Adipocyte (in vitro differentiated cells): ENCODE results near the gene USP15.
"Not testable (repeated sequence)": the region's sequence is repeated elsewhere in the genome, so short reads cannot be mapped to it uniquely, and the experiment has no call there.

Source experiments
- DNase-seq: peaks from one replicate; pipeline ENCODE4 v3.0.0-alpha.2; 2015; ENCODE audit warnings: low read depth
- H3K27me3 ChIP-seq: replicated peaks from 2 replicates; pipeline ENCODE4 v1.7.0; 2013; ENCODE audit warnings: mild to moderate bottlenecking, low read length, moderate library complexity; ENCODE audit not compliant: control insufficient read depth, insufficient read depth
- H3K36me3 ChIP-seq: 2 replicates; pipeline ENCODE4 v1.7.0; 2013; ENCODE audit warnings: low read length, mild to moderate bottlenecking, moderate library complexity; ENCODE audit not compliant: control insufficient read depth, insufficient read depth, severe bottlenecking
- H3K4me1 ChIP-seq: 2 replicates; pipeline ENCODE4 v1.7.0; 2013; ENCODE audit warnings: mild to moderate bottlenecking, low read length, moderate library complexity; ENCODE audit not compliant: control insufficient read depth, insufficient read depth
- H3K4me3 ChIP-seq: 2 replicates; pipeline ENCODE4 v1.7.0; 2013; ENCODE audit warnings: mild to moderate bottlenecking, low read length, moderate library complexity
- H3K9ac ChIP-seq: 2 replicates; pipeline ENCODE4 v1.7.0; 2013; ENCODE audit warnings: mild to moderate bottlenecking, low read length, moderate library complexity
- H3K9me3 ChIP-seq: 2 replicates; pipeline ENCODE4 v1.7.0; 2013; ENCODE audit warnings: mild to moderate bottlenecking, low read length, moderate library complexity; ENCODE audit not compliant: control insufficient read depth

Gene USP15

DNA sequence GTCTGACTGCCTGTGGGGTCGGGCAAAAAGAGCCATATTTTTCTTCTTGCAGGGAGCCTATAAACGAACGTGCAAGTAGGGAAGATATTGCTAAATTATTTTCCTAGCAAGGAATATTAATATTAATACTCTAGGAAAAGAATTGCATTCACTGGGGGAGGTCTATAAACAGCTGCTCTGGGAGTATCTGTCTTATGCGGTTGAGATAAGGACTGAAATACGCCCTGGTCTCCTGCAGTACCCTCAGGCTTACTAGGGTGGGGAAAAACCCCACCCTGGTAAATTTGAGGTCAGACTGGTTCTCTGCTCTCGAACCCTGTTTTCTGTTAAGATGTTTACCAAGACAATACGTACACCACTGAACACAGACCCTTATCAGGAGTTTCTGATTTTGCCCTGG lies 203.0 kb downstream of the USP15 start:
- not testable (repeated sequence) for DNase-seq, H3K9ac ChIP-seq, H3K4me1 ChIP-seq, H3K36me3 ChIP-seq, H3K27me3 ChIP-seq, H3K4me3 ChIP-seq
- H3K9me3 ChIP-seq: peaks cover 12% of the 10 kb centered on the region
